Breast epithelium (tissue), 4 donors: ENCODE results near the gene MED7. TPM values are rescaled to one million over a fixed set of nuclear protein-coding genes. Genes with fewer than 3 reads are reported as not detected.
A peak's percentile ranks its signal among the peaks of the same experiment; 100 is the strongest.

Experiments used
- DNase-seq, 2 donors: peaks; one replicate each; pipeline ENCODE4 v3.0.0-alpha.2; 2019; ENCODE audit warnings: low spot score in 2 of 2
- H3K27ac ChIP-seq, 2 donors: fragments of 200-600 bp; sonication (generic) in 1 of 2; one replicate each; pipeline ENCODE4 v1.5.1; 2016 to 2019; ENCODE audit warnings: mild to moderate bottlenecking in 1 of 2
- H3K27me3 ChIP-seq, 2 donors: fragments of 200-600 bp; sonication (generic) in 1 of 2; one replicate each; pipeline versions ENCODE4 v1.5.1 to v1.6.0; 2017 to 2019; ENCODE audit warnings: control low read depth in 1 of 2, mild to moderate bottlenecking in 1 of 2
- H3K36me3 ChIP-seq: fragments of 200-600 bp; one replicate; pipeline ENCODE4 v1.5.1; 2019
- H3K4me1 ChIP-seq, 2 donors: fragments of 200-600 bp; sonication (generic); one replicate each; pipeline ENCODE4 v1.5.1; 2016 to 2019; ENCODE audit warnings: control low read depth in 1 of 2
- H3K4me3 ChIP-seq, 3 donors: fragments of 200-600 bp; sonication (generic); 1 replicate in 2 of 3; 2 replicates in 1 of 3; pipeline ENCODE4 v1.5.1; 2016 to 2019; ENCODE audit warnings: mild to moderate bottlenecking in 3 of 3, moderate library complexity in 2 of 3
- H3K9me3 ChIP-seq, 2 donors: fragments of 200-600 bp; sonication (generic) in 1 of 2; one replicate each; pipeline ENCODE4 v1.5.1; 2016 to 2019; ENCODE audit warnings: control low read depth in 1 of 2
- CTCF ChIP-seq, 3 donors: fragments of 450-650 bp; IDR thresholded peaks; one replicate each; pipeline ENCODE4 v1.5.1; 2016 to 2017; ENCODE audit warnings: antibody characterized with exemption in 3 of 3, mild to moderate bottlenecking in 3 of 3, moderate library complexity in 3 of 3
- POLR2A ChIP-seq: fragments of 450-650 bp; IDR thresholded peaks from one replicate; pipeline ENCODE4 v1.6.1; 2016; ENCODE audit warnings: antibody characterized with exemption, mild to moderate bottlenecking, moderate library complexity
- POLR2AphosphoS5 ChIP-seq, 3 donors: sonication (generic); formaldehyde crosslinking; IDR thresholded peaks; one replicate each; pipeline ENCODE4 v1.6.1; 2017; ENCODE audit warnings: antibody characterized with exemption in 3 of 3
- intact Hi-C: fragments of 100-400 bp; cut with DNase I; formaldehyde crosslinking; loops from one replicate; pipeline ENCODE4 v1.15.1; 2023; ENCODE audit warnings: low total_unique reads
- total RNA-seq, 3 donors: library from RNA; depleted of rRNA; stranded (reverse); fragments of >200 nt; gene quantifications; one replicate each; pipeline ENCODE4 v1.1.0, GENCODE V29; 2016

MED7 gene
- total RNA-seq, 3 donors from 2014 or later, result 12.2 to 15.5 (median 14.4) TPM

GRCh38 chr5:157178966-157179365 is 36.3 kb upstream of the MED7 start:
- Histone ChIP-seq H3K27me3 (peaks cover 0 to 4% of the 10 kb centered on the region in 2 donors), H3K27ac (no peak overlapping the region), H3K36me3 (no peaks in the 10 kb centered on the region), H3K4me1 (no peaks in the 10 kb centered on the region), H3K9me3 (no peaks in the 10 kb centered on the region), H3K4me3 (no peak overlapping the region)
- DNase-seq, result no peak
- TF ChIP-seq POLR2AphosphoS5 (IDR thresholded peaks at IDR 0.05) (no peak), POLR2A (no peak), CTCF (IDR thresholded peaks at IDR 0.05) (no peak)
- intact Hi-C loops, result loop anchor here (1.0 kb wide), 1 partner anchor 17 kb away; no protein-coding TSS in a partner anchor

- TF ChIP-seq POLR2AphosphoS5 (IDR thresholded peaks at IDR 0.05), result no peak
- TF ChIP-seq CTCF (IDR thresholded peaks at IDR 0.05), result no peak
- TF ChIP-seq POLR2A, result no peak
- intact Hi-C loops, result no loop called here
- Histone ChIP-seq H3K4me1 (no peaks in the 10 kb centered on the region), H3K27ac (no peak overlapping the region), H3K4me3 (no peak overlapping the region), H3K9me3 (no peaks in the 10 kb centered on the region), H3K27me3 (peaks cover 0 to 4% of the 10 kb centered on the region in 2 donors), H3K36me3 (no peaks in the 10 kb centered on the region)
- no peak for DNase-seq
Observed at GRCh38 chr5:157177953-157178352, 35.3 kb upstream of the MED7 start.

GRCh38 chr5:157175071-157175612 is 32.5 kb upstream of the MED7 start:
- no peaks in the 10 kb centered on the region for H3K36me3 ChIP-seq
- intact Hi-C loops, result no loop called here
- DNase-seq, result no peak
- peaks cover 0 to 4% of the 10 kb centered on the region in 2 donors for H3K27me3 ChIP-seq
- no peak overlapping the region for H3K4me3 ChIP-seq
- H3K4me1 ChIP-seq, result no peaks in the 10 kb centered on the region
- no peaks in the 10 kb centered on the region for H3K9me3 ChIP-seq
- no peak overlapping the region for H3K27ac ChIP-seq
- TF ChIP-seq POLR2A, result no peak
- no peak for TF ChIP-seq POLR2AphosphoS5 (IDR thresholded peaks at IDR 0.05)
- no peak for TF ChIP-seq CTCF (IDR thresholded peaks at IDR 0.05)

- no peaks in the 10 kb centered on the region for H3K36me3 ChIP-seq
- intact Hi-C loops, result no loop called here
- TF ChIP-seq POLR2A (no peak), CTCF (IDR thresholded peaks at IDR 0.05) (no peak), POLR2AphosphoS5 (IDR thresholded peaks at IDR 0.05) (no peak)
- no peaks in the 10 kb centered on the region for H3K4me1 ChIP-seq
- H3K4me3 ChIP-seq, result no peak overlapping the region
- H3K27ac ChIP-seq, result no peak overlapping the region
- no peak for DNase-seq
- no peaks in the 10 kb centered on the region for H3K9me3 ChIP-seq
- no peaks in the 10 kb centered on the region for H3K27me3 ChIP-seq
Observed at GRCh38 chr5:157172403-157172802, 29.7 kb upstream of the MED7 start.

GRCh38 chr5:157168286-157168685 is 25.6 kb upstream of the MED7 start:
- H3K9me3 ChIP-seq, result no peaks in the 10 kb centered on the region
- peak in 1 of 2 donors; percentile 4 for DNase-seq
- no peak overlapping the region for H3K4me3 ChIP-seq
- H3K36me3 ChIP-seq, result no peaks in the 10 kb centered on the region
- no peak overlapping the region for H3K27ac ChIP-seq
- H3K4me1 ChIP-seq, result no peaks in the 10 kb centered on the region
- TF ChIP-seq CTCF (IDR thresholded peaks at IDR 0.05) (no peak), POLR2A (no peak), POLR2AphosphoS5 (IDR thresholded peaks at IDR 0.05) (no peak)
- peaks cover 0 to 6% of the 10 kb centered on the region in 2 donors for H3K27me3 ChIP-seq
- intact Hi-C loops, result no loop called here
